ENCODE results near the gene UBE2J2. TPM values are rescaled to one million over a fixed set of nuclear protein-coding genes. Genes with fewer than 3 reads are reported as not detected.

UBE2J2 gene
- total RNA-seq, 1 experiment from 2014 or later = 62.1 TPM

GRCh38 chr1:1307261-1307922 lies 33.7 kb upstream of the UBE2J2 start:
- H3K9me3 Mint-ChIP-seq (ENCODE audit: unreplicated experiment) = no peaks in the 10 kb centered on the region
- TF ChIP-seq CTCF (IDR thresholded peaks at IDR 0.05; ENCODE audit: unreplicated experiment) = no peak
- peak overlapping the region; percentile 81 for H3K4me3 Mint-ChIP-seq (ENCODE audit: unreplicated experiment)
- H3K36me3 Mint-ChIP-seq (ENCODE audit: insufficient read depth, unreplicated experiment) = peaks cover 32% of the 10 kb centered on the region
- no peaks in the 10 kb centered on the region for H3K27me3 Mint-ChIP-seq (ENCODE audit: insufficient read depth, unreplicated experiment)
- ChIA-PET CTCF (interaction anchor here (0.7 to 1.3 kb wide), 3 partner anchors 37 to 184 kb away, joined by 3 to 5 read pairs (median 4); no protein-coding TSS in a partner anchor), POLR2A (interaction anchor here (1.1 kb wide), 1 partner anchor 40 kb away, joined by 4 read pairs; no protein-coding TSS in a partner anchor)
- DNase-seq (ENCODE audit: unreplicated experiment) = no peak
- H3K27ac Mint-ChIP-seq (ENCODE audit: low read depth, unreplicated experiment) = peak overlapping the region; percentile 63
- peaks cover 23% of the 10 kb centered on the region for H3K4me1 Mint-ChIP-seq (ENCODE audit: insufficient read depth, unreplicated experiment)
- intact Hi-C loops (cut with micrococcal nuclease) = no loop called here
- no TSS peak for BruUV-seq (replicated peaks)

- no peak for TF ChIP-seq CTCF (IDR thresholded peaks at IDR 0.05; ENCODE audit: unreplicated experiment)
- DNase-seq (ENCODE audit: unreplicated experiment) = no peak
- BruUV-seq (replicated peaks) = no TSS peak
These were observed 33.1 kb upstream of the UBE2J2 start for GRCh38 chr1:1306661-1307260.

GRCh38 chr1:1306070-1306660 lies 32.5 kb upstream of the UBE2J2 start:
- no peaks in the 10 kb centered on the region for H3K9me3 Mint-ChIP-seq (ENCODE audit: unreplicated experiment)
- H3K36me3 Mint-ChIP-seq (ENCODE audit: insufficient read depth, unreplicated experiment) = peaks cover 25% of the 10 kb centered on the region
- H3K27ac Mint-ChIP-seq (ENCODE audit: low read depth, unreplicated experiment) = peak overlapping the region; percentile 63
- no peaks in the 10 kb centered on the region for H3K27me3 Mint-ChIP-seq (ENCODE audit: insufficient read depth, unreplicated experiment)
- no peak for DNase-seq (ENCODE audit: unreplicated experiment)
- no TSS peak for BruUV-seq (replicated peaks)
- CTCF ChIA-PET = interaction anchor here (1.3 kb wide), 1 partner anchor 38 kb away, joined by 3 read pairs; no protein-coding TSS in a partner anchor
- POLR2A ChIA-PET = interaction anchor here (0.9 to 1.6 kb wide), 6 partner anchors 12 to 285 kb away, joined by 3 to 8 read pairs (median 5); no protein-coding TSS in a partner anchor
- TF ChIP-seq CTCF (IDR thresholded peaks at IDR 0.05; ENCODE audit: unreplicated experiment) = no peak
- intact Hi-C loops (cut with micrococcal nuclease) = no loop called here
- H3K4me3 Mint-ChIP-seq (ENCODE audit: unreplicated experiment) = peak overlapping the region; percentile 81
- H3K4me1 Mint-ChIP-seq (ENCODE audit: insufficient read depth, unreplicated experiment) = peaks cover 23% of the 10 kb centered on the region

More at GRCh38 chr1:1306661-1307260, 33.1 kb upstream of the UBE2J2 start:
- CTCF ChIA-PET = interaction anchor here (0.7 to 1.3 kb wide), 3 partner anchors 38 to 184 kb away, joined by 3 to 5 read pairs (median 4); no protein-coding TSS in a partner anchor
- POLR2A ChIA-PET = interaction anchor here (1.1 kb wide), 1 partner anchor 41 kb away, joined by 4 read pairs; no protein-coding TSS in a partner anchor
- Mint-ChIP-seq H3K4me1 (ENCODE audit: insufficient read depth, unreplicated experiment) (peaks cover 23% of the 10 kb centered on the region), H3K27ac (ENCODE audit: low read depth, unreplicated experiment) (peak overlapping the region; percentile 63), H3K4me3 (ENCODE audit: unreplicated experiment) (peak overlapping the region; percentile 81), H3K36me3 (ENCODE audit: insufficient read depth, unreplicated experiment) (peaks cover 31% of the 10 kb centered on the region), H3K27me3 (ENCODE audit: insufficient read depth, unreplicated experiment) (no peaks in the 10 kb centered on the region), H3K9me3 (ENCODE audit: unreplicated experiment) (no peaks in the 10 kb centered on the region)
- intact Hi-C loops (cut with micrococcal nuclease) = no loop called here

Data from MCF 10A (cell line).